Panc1 (cell line): Measurements from ENCODE around the gene ETFA. TPM values are rescaled to one million over a fixed set of nuclear protein-coding genes. Genes with fewer than 3 reads are reported as not detected.

Experiments used
- ATAC-seq: fragments of 200-7000 bp; cut with Tn5 transposase; 2 replicates; pipeline ENCODE4 v1.9.1; 2020; ENCODE audit warnings: mild to moderate bottlenecking, moderate library complexity
- BruUV-seq: library from RNA; stranded (reverse); fragments of 400-500 nt; replicated peaks from 2 replicates; lab custom pipeline; 2021; lab: Mats Ljungman, UMichigan
- CTCF ChIA-PET: fragments of 300-600 bp; sonication (Branson Sonifier 250); formaldehyde crosslinking; loops from one replicate; lab custom pipeline; 2022; ENCODE audit warnings: antibody characterized with exemption; lab: Charles Lee
- POLR2A ChIA-PET: fragments of 300-600 bp; sonication (Branson Sonifier 250); formaldehyde crosslinking; loops from one replicate; lab custom pipeline; 2022; ENCODE audit warnings: antibody characterized with exemption; lab: Charles Lee
- DNase-seq: peaks from one replicate; pipeline ENCODE4 v3.0.0-alpha.2; 2010; ENCODE audit warnings: low read depth, low spot score
- H3K27ac ChIP-seq: 2 replicates; pipeline ENCODE4 v1.5.1; 2011; ENCODE audit warnings: mild to moderate bottlenecking, low read length, inconsistent platforms
- H3K27me3 ChIP-seq: fragments of 200-500 bp; sonication (Bioruptor generic); 2 replicates; pipeline ENCODE4 v1.6.0; 2014; ENCODE audit warnings: low read length, inconsistent platforms; ENCODE audit not compliant: control insufficient read depth, insufficient read depth
- H3K36me3 ChIP-seq: fragments of 200-500 bp; sonication (Bioruptor generic); 2 replicates; pipeline ENCODE4 v1.5.1; 2014; ENCODE audit warnings: inconsistent platforms, mild to moderate bottlenecking, low read length, moderate library complexity; ENCODE audit not compliant: control insufficient read depth, insufficient read depth
- H3K4me1 ChIP-seq: 2 replicates; pipeline ENCODE4 v1.5.1; 2011; ENCODE audit warnings: inconsistent platforms, mild to moderate bottlenecking, low read length, moderate library complexity; ENCODE audit not compliant: control insufficient read depth, insufficient read depth
- H3K4me3 ChIP-seq, 2 experiments: 2 replicates each; pipeline ENCODE4 v1.5.1; 2011 to 2012; ENCODE audit warnings: low read depth in 2 of 2, low read length in 2 of 2, mild to moderate bottlenecking in 2 of 2, inconsistent platforms in 1 of 2, moderate library complexity in 1 of 2
- H3K9me3 ChIP-seq: fragments of 200-500 bp; sonication (Bioruptor generic); 2 replicates; pipeline ENCODE4 v1.5.1; 2014; ENCODE audit warnings: low read depth, mild to moderate bottlenecking, inconsistent platforms, low read length, moderate library complexity; ENCODE audit not compliant: control insufficient read depth, insufficient read depth
- POLR2AphosphoS5 ChIP-seq: IDR thresholded peaks from 2 replicates; pipeline ENCODE4 v1.6.1; 2012; ENCODE audit warnings: mild to moderate bottlenecking, low read depth, low read length, moderate library complexity
- SIN3A ChIP-seq: IDR thresholded peaks from 2 replicates; pipeline ENCODE4 v1.6.1; 2012; ENCODE audit warnings: low read depth, mild to moderate bottlenecking, low read length, moderate library complexity, borderline replicate concordance; ENCODE audit not compliant: insufficient read depth
- TCF7L2 ChIP-seq: IDR thresholded peaks from 2 replicates; pipeline ENCODE4 v1.6.1; 2011; ENCODE audit warnings: mild to moderate bottlenecking, low read depth, low read length, inconsistent platforms
- in situ Hi-C: cut with HindIII; loops from 2 replicates; pipeline ENCODE4 v1.10.0; 2016; ENCODE audit warnings: low sequenced_read_pairs, low pct_unique_long_range_greater_than_20kb
- intact Hi-C: fragments of 100-400 bp; cut with micrococcal nuclease; formaldehyde crosslinking; loops from one replicate; pipeline ENCODE4 v1.10.0; 2022; ENCODE audit not compliant: unreplicated experiment
- total RNA-seq: library from RNA; stranded (reverse); gene quantifications from one replicate; pipeline ENCODE4 v1.2.1, GENCODE V29; 2021; ENCODE audit not compliant: unreplicated experiment
- TF ChIP-seq, protein P1 (sequence below): fragments of 450-650 bp; IDR thresholded peaks from 2 replicates; pipeline ENCODE4 v1.5.1; 2017; ENCODE audit warnings: mild to moderate bottlenecking
- TF ChIP-seq, protein P2 (sequence below), 2 experiments: IDR thresholded peaks; 2 replicates each; pipeline ENCODE4 v1.6.1; 2011 to 2012; ENCODE audit warnings: low read depth in 2 of 2, control low read depth in 1 of 2, low read length in 1 of 2, mild to moderate bottlenecking in 1 of 2, moderate library complexity in 1 of 2; ENCODE audit not compliant: insufficient read depth in 1 of 2

ETFA gene
- total RNA-seq, 1 experiment from 2014 or later, result 159 TPM

GRCh38 chr15:76229266-76229665 lies 82.0 kb downstream of the ETFA start:
- H3K9me3 ChIP-seq, result no peaks in the 10 kb centered on the region
- DNase-seq (no peak), ATAC-seq (no peak)
- H3K27ac ChIP-seq, result no peak overlapping the region
- TSS peak; percentile 64 for BruUV-seq
- H3K27me3 ChIP-seq, result no peaks in the 10 kb centered on the region
- peaks cover 6% of the 10 kb centered on the region; the same call in 1 of the 2 replicates for H3K36me3 ChIP-seq
- in situ Hi-C loops, result no loop called here
- no peak overlapping the region for H3K4me3 ChIP-seq
- intact Hi-C loops, result no loop called here
- ChIA-PET CTCF (no interaction called here), POLR2A (no interaction called here)
- H3K4me1 ChIP-seq, result no peaks in the 10 kb centered on the region
- no peak for TF ChIP-seq POLR2AphosphoS5
- TF ChIP-seq, protein P1, sequence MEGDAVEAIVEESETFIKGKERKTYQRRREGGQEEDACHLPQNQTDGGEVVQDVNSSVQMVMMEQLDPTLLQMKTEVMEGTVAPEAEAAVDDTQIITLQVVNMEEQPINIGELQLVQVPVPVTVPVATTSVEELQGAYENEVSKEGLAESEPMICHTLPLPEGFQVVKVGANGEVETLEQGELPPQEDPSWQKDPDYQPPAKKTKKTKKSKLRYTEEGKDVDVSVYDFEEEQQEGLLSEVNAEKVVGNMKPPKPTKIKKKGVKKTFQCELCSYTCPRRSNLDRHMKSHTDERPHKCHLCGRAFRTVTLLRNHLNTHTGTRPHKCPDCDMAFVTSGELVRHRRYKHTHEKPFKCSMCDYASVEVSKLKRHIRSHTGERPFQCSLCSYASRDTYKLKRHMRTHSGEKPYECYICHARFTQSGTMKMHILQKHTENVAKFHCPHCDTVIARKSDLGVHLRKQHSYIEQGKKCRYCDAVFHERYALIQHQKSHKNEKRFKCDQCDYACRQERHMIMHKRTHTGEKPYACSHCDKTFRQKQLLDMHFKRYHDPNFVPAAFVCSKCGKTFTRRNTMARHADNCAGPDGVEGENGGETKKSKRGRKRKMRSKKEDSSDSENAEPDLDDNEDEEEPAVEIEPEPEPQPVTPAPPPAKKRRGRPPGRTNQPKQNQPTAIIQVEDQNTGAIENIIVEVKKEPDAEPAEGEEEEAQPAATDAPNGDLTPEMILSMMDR, result no peak
- TF ChIP-seq, protein P2, sequence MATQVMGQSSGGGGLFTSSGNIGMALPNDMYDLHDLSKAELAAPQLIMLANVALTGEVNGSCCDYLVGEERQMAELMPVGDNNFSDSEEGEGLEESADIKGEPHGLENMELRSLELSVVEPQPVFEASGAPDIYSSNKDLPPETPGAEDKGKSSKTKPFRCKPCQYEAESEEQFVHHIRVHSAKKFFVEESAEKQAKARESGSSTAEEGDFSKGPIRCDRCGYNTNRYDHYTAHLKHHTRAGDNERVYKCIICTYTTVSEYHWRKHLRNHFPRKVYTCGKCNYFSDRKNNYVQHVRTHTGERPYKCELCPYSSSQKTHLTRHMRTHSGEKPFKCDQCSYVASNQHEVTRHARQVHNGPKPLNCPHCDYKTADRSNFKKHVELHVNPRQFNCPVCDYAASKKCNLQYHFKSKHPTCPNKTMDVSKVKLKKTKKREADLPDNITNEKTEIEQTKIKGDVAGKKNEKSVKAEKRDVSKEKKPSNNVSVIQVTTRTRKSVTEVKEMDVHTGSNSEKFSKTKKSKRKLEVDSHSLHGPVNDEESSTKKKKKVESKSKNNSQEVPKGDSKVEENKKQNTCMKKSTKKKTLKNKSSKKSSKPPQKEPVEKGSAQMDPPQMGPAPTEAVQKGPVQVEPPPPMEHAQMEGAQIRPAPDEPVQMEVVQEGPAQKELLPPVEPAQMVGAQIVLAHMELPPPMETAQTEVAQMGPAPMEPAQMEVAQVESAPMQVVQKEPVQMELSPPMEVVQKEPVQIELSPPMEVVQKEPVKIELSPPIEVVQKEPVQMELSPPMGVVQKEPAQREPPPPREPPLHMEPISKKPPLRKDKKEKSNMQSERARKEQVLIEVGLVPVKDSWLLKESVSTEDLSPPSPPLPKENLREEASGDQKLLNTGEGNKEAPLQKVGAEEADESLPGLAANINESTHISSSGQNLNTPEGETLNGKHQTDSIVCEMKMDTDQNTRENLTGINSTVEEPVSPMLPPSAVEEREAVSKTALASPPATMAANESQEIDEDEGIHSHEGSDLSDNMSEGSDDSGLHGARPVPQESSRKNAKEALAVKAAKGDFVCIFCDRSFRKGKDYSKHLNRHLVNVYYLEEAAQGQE (IDR thresholded peaks at IDR 0.05; ENCODE audit: insufficient read depth in 1 of 2, low read depth in 2 of 2, low read length in 1 of 2), result no peak

DNA sequence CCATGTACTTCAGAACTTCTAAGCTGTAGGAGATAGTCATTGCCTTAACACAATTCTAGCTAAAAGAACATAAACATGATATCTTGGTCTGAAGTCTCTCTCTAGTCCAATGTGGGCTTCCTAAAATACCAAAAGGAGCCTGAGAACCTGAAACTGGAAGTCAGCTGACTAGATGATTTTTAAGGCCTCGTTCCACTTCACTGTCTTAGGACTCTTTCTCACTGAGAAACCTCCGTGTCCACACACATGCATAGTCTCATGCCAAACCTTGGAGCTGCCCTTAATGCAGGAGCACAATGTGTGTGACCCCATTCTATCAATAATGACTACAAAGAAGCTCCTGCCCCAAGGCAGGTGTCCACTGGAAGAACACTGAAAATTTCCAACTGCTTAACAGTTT lies 87.7 kb downstream of the ETFA start:
- CTCF ChIA-PET, result no interaction called here
- TF ChIP-seq POLR2AphosphoS5 (no peak), SIN3A (no peak), TCF7L2 (no peak)
- TF ChIP-seq, protein P1, result no peak
- TF ChIP-seq, protein P2 (IDR thresholded peaks at IDR 0.05; ENCODE audit: insufficient read depth in 1 of 2, low read depth in 2 of 2, low read length in 1 of 2), result no peak
- H3K4me1 ChIP-seq, result no peaks in the 10 kb centered on the region
- no peak overlapping the region for H3K27ac ChIP-seq
- DNase-seq (no peak), ATAC-seq (no peak)
- BruUV-seq, result no TSS peak
- in situ Hi-C loops, result no loop called here
- no peak overlapping the region for H3K4me3 ChIP-seq
- peaks cover 6% of the 10 kb centered on the region; the same call in 1 of the 2 replicates for H3K9me3 ChIP-seq
- no peaks in the 10 kb centered on the region; the same call in 1 of the 2 replicates for H3K36me3 ChIP-seq
- POLR2A ChIA-PET, result no interaction called here
- intact Hi-C loops, result no loop called here
- no peaks in the 10 kb centered on the region for H3K27me3 ChIP-seq
